Measurements from ENCODE around the gene RPS15. TPM values are rescaled to one million over a fixed set of nuclear protein-coding genes. Genes with fewer than 3 reads are reported as not detected.

RPS15 gene
- total and polyA plus RNA-seq, 2 of the 13 experiments (the other 11 are each of a cell fraction or from before 2014, with no cell fraction given), result 695 to 1,411 TPM

- TF ChIP-seq IKZF5 (CRISPR knock-in tag; IDR thresholded peaks at IDR 0.05) (peak; percentile 56), KLF12 (CRISPR knock-in tag; IDR thresholded peaks at IDR 0.05; ENCODE audit: borderline replicate concordance) (no peak), ZNF850 (CRISPR knock-in tag; conservative IDR thresholded peaks at IDR 0.05) (0 out of 2 replicates have a peak, but pooled peaks have one; percentile 39), TBP (CRISPR knock-in tag; IDR thresholded peaks at IDR 0.05) (no peak), ZNF704 (CRISPR knock-in tag; IDR thresholded peaks at IDR 0.05; ENCODE audit: borderline replicate concordance) (no peak), HNRNPUL1 (IDR thresholded peaks at IDR 0.05; ENCODE audit: low read depth, low read length) (no peak), ARID3A (IDR thresholded peaks at IDR 0.05; ENCODE audit: low read depth, low read length) (no peak), NFYB (CRISPR knock-in tag; IDR thresholded peaks at IDR 0.05) (peak; percentile 70), ZNF569 (CRISPR knock-in tag; IDR thresholded peaks at IDR 0.05; ENCODE audit: borderline replicate concordance) (no peak), ZBTB4 (CRISPR knock-in tag; IDR thresholded peaks at IDR 0.05; ENCODE audit: borderline replicate concordance) (peak; percentile 54; the same call in 1 of the 2 replicates), ZNF343 (CRISPR knock-in tag; IDR thresholded peaks at IDR 0.05) (no peak), MIER2 (CRISPR knock-in tag; IDR thresholded peaks at IDR 0.05) (no peak; the same call in 1 of the 2 replicates), JUN (CRISPR knock-in tag; IDR thresholded peaks at IDR 0.05) (no peak), MEF2D (CRISPR knock-in tag; IDR thresholded peaks at IDR 0.05) (0 out of 2 replicates have a peak, but pooled peaks have one; percentile 47), SALL2 (CRISPR knock-in tag; IDR thresholded peaks at IDR 0.05) (peak; percentile 39; the same call in 1 of the 2 replicates), TGIF2 (CRISPR knock-in tag; IDR thresholded peaks at IDR 0.05) (no peak), ATF5 (CRISPR knock-in tag; IDR thresholded peaks at IDR 0.05; ENCODE audit: low read depth) (0 out of 2 replicates have a peak, but pooled peaks have one; percentile 35), RNF2 (conservative IDR thresholded peaks at IDR 0.05; ENCODE audit: low read depth) (no peak), ZFP1 (CRISPR knock-in tag; IDR thresholded peaks at IDR 0.05) (no peak), CREM (IDR thresholded peaks at IDR 0.05) (peak; percentile 68; the same call in 1 of the 2 replicates), CREM (CRISPR knock-in tag; IDR thresholded peaks at IDR 0.05) (no peak), THAP11 (CRISPR knock-in tag; IDR thresholded peaks at IDR 0.05) (peak; percentile 50)
Measured at GRCh38 chr19:1400281-1401137, 37.7 kb upstream of the RPS15 start (continued).
